ENCODE data around the gene STAM2.

GRCh38 chr2:152162141-152162540 is 13.4 kb downstream of the STAM2 start:
- TF ChIP-seq POLR2A (IDR thresholded peaks at IDR 0.05) (no peak), CTCF (IDR thresholded peaks at IDR 0.05) (no peak)
